NCI-H2196 (cell line): ENCODE results near the gene PIP5K1C.

Source experiments
- DNase-seq: peaks from one replicate; lab custom pipeline; 2025; ENCODE audit not compliant: unreplicated experiment; lab: John Stamatoyannopoulos, UW

The PIP5K1C gene, protein sequence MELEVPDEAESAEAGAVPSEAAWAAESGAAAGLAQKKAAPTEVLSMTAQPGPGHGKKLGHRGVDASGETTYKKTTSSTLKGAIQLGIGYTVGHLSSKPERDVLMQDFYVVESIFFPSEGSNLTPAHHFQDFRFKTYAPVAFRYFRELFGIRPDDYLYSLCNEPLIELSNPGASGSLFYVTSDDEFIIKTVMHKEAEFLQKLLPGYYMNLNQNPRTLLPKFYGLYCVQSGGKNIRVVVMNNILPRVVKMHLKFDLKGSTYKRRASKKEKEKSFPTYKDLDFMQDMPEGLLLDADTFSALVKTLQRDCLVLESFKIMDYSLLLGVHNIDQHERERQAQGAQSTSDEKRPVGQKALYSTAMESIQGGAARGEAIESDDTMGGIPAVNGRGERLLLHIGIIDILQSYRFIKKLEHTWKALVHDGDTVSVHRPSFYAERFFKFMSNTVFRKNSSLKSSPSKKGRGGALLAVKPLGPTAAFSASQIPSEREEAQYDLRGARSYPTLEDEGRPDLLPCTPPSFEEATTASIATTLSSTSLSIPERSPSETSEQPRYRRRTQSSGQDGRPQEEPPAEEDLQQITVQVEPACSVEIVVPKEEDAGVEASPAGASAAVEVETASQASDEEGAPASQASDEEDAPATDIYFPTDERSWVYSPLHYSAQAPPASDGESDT

DNA sequence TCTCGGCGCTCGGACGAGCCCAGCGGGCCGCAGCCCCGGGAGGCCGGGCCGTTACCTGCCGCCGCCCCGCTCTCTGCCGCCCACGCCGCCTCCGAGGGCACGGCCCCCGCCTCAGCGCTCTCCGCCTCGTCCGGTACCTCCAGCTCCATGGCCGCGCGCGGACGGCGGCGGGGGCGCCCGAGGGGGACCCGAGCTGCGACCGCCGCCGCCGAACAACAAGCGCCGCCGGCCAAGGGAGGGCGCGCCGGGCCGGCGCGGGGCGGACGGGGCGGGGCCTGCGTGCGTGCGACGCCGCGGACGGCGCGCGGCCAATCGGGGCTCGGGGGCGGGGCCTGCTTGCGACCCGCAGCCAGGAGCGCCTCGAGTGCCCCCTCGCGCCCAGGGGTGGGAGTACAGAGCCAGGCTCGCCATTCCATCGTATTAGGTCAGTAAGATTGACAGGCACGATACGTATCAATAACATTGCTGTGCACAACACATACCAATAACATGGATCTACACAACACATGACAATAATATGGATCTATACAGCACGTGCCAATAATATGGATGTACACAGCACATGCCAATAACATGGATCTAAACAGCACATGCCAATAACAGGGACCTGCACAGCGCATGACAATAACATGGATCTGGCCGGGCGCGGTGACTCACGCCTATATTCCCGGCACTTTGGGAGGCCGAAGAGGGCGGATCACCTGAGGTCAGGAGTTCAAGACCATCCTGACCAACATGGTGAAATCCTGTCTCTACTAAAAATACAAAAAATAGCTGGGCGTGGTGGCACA is at the start of gene PIP5K1C:
PIP5K1C (minus strand) TSS at position 227 of the 791 bp plus-strand sequence; CDS start at position 149, 78 bp downstream.
- peak; percentile 87 for DNase-seq

DNA sequence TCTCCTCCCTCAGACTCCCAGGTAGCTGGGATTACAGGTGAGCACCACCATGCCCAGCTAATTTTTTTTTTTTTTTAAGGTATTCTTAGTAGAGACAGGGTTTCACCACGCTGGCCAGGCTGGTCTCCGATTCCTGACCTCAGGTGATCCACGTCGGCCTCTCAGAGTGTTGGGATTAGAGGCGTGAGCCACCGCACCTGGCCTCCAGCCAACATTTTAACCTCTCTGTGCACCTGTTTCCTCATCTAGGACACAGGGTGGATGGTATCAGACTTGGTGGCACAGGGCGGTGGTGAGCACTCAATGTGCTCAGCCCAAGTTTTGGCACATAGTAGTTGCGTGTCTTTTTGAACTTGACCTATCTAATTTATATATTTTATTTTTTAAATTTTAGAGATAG is 48.7 kb upstream of the PIP5K1C start:
- DNase-seq = peak; percentile 37

DNA sequence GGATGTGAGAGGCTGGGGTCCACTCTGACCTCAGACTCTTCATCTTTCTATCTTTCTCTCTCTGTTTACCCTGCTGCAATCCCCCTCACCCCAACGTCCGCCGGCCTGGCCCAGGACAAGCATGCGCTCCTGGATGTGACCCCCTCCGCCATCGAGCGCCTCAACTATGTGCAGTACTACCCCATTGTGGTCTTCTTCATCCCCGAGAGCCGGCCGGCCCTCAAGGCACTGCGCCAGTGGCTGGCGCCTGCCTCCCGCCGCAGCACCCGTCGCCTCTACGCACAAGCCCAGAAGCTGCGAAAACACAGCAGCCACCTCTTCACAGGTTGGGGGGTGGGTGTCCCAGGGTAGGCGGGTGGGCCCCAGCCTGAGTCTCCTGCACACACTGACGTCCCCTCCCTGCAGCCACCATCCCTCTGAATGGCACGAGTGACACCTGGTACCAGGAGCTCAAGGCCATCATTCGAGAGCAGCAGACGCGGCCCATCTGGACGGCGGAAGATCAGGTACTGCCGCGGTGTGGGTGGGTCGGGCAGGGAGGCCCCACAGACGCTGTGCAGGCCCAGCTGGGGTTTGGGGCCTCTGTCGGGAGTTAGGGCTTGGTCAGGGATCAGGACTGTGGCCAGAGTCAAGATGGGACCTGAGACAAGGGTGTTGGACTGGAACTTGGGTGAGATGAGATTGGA is 46.2 kb upstream of the PIP5K1C start:
- DNase-seq = no peak

DNA sequence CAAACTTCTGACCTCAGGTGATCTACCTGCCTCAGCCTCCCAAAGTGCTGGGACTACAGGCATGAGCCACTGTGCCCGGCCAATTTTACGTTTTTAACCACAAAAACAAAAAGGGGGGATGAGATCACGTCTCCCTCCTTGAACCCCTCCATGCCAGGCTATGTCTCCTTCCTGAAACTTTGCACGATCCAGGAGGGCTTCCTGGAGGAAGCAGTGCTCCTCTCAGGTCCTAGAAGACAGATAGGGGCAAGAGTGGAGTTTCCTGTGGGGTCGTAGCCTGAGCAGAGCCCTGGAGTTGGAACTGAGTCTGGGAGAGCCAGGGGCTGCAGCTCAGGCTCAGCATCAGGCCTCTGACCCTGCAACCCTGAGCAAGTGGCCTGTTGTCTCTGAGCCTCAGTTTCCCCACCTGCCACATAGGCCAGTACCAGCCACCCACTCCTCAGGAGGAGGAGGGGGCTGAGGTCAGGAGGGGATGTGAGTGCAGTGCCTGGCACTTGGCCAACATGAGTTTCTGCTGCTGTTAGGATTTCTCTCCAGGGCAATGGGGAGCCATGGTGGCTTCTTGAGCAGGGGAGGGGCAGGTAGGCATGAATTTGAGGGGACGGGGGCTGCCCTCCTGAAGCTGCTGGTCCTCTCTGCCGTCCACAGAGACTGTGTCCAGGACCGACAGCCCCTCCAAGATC is 45.2 kb upstream of the PIP5K1C start:
- no peak for DNase-seq

DNA sequence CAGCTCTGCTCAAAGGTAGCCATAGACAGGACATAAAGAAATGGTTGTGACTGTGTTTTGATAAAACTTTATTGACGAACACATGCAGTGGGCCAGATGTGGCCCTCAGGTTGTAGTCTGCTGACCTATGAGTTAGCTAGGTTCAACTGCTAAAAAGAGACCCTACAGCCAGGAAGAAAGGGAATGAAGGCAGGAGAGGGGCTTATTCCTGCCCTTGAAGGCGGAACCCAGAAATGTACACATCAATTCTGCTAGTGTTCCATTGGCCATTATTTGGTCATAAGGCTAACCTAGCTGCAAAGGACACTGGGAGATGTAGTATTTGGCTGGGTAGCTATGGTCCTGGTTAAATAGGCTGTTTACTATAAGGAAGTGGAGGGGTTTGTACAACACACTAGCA is 43.2 kb upstream of the PIP5K1C start:
- peak; percentile 11 for DNase-seq

DNA sequence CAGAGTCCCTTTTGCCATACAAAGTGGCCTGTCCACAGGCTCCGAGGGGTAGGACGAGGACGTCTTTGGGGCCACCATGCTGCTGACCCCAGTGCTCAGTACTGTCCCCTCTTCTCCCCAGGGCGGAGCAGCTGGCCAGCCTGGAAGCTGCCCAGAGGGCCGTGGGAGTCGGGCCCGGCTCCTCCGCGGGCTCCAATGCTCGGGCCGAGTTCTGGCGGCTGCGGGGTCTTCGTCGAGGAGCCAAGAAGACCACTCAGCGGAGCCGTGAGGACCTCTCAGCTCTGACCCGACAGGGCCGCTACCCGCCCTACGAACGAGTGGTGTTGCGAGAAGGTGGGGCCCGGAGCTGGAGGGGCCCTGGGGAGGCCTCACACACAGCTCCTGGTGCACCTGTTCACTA is 40.2 kb upstream of the PIP5K1C start:
- DNase-seq = no peak

DNA sequence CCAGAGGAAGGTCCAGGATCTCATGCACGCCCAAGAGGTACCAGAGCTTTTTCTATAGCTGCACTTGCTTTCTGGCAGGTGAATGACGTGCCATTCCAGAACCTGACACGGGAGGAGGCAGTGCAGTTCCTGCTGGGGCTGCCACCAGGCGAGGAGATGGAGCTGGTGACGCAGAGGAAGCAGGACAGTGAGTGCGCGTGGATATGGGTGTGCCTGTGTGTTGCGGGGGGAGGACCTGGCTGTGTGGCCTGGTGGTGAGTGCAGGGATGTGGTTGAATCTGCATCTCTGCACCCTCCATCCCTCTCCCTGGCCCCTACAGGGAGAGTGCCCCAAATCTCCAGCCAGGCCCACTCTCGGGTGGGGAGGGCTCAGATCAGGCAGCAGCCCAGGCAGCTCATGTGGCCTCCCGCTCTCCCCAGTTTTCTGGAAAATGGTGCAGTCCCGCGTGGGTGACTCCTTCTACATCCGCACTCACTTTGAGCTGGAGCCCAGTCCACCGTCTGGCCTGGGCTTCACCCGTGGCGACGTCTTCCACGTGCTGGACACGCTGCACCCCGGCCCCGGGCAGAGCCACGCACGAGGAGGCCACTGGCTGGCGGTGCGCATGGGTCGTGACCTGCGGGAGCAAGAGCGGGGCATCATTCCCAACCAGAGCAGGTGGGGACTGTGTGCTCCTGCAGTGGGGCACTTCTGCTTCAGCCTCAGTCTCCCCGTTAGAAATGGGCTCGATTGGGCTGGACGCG is 38.4 kb upstream of the PIP5K1C start:
- DNase-seq = no peak

DNA sequence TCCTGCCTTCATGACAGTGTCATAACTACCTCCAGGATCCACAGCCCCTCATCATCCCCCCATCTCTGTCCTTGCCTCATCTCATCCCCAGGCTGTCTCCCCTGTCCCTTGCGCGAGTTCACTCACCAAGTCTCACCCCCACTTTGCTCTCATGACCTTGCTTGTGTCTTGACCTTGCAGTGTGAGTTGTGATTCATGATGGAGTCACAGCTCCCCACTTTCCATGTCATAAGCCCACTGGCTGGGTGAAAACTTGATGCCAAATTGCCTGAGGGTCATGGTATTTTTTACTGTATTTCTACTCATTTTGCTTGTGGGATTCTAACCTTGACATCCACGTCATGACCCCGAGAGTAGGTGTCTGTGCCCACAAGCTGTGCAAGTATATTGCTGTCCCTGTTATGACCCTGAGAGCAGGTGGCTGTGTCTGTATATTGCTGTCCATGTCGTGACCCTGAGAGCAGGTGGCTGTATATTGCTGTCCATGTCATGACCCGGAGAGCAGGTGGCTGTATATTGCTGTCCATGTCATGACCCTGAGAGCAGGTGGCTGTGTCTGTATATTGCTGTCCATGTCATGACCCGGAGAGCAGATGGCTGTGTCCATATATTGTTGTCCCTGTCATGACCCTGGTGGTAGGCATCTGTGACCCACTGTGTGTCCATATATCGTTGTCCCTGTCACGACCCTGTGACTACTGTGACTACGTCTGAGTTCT is 37.4 kb upstream of the PIP5K1C start:
- DNase-seq = no peak

DNA sequence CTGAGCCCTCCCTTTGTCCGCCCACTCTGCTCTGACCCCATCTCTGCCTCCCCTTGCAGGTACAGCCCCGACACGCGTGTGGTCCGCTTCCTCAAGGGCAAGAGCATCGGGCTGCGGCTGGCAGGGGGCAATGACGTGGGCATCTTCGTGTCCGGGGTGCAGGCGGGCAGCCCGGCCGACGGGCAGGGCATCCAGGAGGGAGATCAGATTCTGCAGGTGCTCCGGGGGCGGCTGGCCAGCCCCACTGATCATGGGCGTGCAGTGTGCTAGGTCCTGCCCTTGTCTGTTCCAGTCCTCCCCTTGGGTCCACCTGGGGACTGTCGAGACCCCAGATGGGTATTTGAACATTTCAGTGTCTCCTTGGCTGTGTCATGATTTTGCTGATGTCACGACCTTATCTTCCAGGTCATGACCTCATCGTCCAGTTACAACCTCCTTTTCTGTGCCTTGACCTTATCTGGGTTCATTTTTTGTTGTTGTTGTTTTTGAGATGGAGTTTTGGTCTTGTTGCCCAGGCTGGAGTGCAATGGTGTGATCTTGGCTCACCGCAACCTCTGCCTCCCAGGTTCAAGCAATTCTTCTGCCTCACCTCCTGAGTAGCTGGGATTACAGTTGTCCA is 35.9 kb upstream of the PIP5K1C start:
- no peak for DNase-seq

DNA sequence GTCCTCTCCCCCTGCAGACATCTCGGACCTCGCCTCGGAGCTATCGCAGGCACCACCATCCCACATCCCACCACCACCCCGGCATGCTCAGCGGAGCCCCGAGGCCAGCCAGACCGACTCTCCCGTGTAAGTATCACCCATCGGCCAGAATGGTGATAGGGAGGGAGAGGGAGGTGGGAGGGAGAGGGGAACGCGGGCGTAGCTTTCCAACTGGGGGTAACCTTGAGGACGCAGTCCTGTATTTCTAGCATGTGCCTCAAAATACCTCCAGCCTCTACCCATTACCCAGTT is 34.0 kb upstream of the PIP5K1C start:
- DNase-seq = no peak

DNA sequence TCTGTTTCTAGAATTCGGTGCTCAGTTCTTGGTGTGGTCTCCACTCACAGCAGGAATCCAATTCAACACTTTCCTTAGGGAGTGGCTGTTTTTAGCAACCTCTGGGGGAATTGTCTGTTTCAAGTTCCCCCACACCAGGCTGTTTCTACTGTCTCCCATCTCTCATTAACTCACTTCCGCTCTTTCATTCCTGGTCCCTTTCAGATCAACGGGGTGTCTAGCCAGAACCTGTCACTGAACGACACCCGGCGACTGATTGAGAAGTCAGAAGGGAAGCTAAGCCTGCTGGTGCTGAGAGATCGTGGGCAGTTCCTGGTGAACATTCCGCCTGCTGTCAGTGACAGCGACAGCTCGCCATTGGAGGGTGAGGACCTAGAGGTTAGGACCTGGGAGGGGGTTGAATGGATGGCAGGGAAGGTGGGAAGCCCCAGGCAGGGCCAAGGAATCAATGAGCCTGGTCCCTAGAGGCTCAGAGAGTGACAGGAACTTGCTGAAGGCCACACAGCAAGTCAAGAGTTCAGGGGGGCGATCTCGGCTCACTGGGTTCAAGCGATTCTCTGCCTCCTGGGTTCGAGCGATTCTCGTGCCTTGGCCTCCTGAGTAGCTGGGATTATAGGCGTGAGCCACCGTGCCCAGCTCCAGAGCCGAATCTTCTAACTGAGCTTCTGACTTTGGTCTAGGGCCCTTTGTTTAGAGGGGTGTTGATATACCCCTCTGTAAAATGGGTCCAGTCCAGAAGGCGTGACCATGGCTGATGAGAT is 33.5 kb upstream of the PIP5K1C start:
- no peak for DNase-seq

DNA sequence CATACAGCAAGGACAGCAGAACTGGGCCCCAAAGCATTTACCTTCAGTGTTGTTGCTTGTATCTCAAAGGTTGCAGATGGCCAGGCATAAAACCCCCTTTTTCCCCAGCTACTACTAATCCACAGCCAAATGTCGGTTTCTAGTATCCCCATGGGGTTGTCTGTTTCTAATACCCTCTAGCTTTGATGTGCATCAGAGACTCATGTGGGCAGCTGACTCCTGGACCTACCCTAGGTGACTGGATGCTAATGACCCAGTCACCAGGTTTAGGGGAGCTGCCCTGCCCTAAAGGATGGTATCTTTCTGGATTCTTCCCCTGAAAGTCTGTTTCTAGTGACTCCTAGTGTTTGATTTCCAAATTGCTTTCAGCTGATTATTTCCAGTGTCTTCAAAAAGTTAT is 31.8 kb upstream of the PIP5K1C start:
- DNase-seq = no peak

DNA sequence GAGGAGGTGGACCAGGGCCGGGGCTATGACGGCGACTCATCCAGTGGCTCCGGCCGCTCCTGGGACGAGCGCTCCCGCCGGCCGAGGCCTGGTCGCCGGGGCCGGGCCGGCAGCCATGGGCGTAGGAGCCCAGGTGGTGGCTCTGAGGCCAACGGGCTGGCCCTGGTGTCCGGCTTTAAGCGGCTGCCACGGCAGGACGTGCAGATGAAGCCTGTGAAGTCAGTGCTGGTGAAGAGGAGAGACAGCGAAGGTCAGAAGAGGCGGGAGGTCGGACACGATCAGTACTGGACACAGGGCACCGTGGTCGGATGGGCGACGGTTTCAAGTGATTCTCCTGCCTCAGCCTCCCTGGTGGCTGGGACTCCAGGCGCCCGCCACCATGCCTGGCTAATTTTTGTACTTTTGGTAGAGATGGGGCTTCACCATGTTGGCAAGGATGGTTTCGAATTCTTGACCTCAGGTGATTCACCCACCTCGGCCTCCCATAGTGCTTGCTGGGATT is 30.2 kb upstream of the PIP5K1C start:
- DNase-seq = no peak

DNA sequence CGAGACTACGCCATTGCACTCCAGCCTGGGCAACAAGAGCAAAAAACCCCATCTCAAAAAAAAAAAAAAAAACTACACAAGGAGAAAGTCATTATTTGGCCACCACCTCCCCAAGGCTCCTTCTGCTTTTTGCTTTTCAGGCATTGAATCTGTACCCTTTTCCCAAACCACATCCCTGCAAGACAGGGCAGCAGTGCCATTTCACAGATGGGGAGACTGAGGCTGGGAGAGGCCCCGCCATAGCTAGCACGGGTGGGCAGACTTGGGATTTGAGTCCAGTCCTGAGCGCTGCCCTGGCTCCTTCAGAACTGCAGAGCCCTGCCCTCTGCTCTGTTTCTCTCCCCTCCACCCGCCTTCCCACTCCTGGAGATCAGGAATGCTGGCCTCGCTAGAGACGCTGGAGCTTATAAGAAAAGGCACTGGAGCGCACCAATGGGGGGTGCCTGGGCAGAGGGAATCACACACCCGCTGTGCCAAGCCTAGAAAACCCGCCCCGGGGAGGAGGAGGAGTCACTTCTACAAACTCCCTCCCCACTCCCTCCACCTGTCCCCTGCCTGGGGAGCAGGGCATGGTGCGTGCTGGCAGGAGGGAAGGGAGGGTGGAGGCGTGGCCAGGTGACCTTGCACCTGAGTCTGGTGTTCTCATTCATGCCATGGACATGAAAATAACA is 25.5 kb upstream of the PIP5K1C start:
- peak; percentile 90 for DNase-seq

DNA sequence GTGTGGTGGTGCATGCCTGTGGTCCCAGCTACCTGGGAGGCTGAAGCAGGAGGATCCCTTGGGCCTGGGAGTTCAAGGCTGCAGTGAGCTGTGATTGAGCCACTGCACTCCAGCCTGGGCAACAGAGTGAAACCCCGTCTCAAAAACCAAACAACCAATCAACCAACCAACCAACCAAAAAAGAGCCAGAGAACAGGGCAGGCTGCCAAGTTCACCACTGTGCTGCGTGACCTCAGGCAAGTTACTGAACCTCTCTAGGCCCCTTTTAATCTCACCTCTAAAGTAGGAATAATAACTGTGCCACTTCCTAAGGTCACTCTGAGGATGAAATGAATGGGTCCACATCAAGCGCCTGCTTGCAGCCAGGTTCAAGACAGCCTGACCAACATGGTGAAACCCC is 24.9 kb upstream of the PIP5K1C start:
- DNase-seq = no peak

DNA sequence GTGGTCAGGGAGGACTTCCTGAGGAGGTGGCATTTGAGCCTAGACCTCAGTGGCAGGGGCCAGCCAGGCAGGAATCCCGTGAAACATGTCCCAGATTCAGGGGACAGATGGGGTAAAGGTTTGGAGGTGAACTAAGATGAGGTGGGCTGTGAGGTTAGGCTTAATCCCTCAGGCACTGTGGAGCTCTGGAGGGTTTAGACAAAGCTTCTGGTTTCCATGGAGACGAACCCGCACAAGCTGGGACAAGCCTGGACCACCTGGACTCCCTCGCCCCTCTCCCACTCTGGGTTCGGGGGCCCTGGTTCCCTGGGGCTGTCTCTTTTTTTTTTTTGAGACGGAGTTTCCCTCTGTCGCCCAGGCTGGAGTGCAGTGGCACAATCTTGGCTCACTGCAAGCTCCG is 23.6 kb upstream of the PIP5K1C start:
- no peak for DNase-seq

DNA sequence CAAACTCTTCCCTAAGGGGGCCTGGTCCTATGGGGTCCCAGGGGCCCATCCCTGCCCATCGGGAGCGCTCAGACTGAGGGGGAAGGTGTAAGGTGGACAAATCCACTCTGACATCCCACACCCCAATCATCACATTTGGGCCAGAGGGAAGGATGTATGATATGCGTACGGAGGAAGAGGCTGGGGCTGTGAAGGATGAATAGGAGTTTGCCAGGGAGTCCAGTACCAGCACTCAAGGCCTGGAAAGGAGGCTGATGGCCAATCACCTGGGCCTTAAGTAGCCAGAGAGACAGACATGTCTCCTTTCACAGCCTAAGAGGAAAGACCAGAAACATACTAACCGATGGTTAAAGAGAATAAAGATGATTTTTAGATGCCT is 22.8 kb upstream of the PIP5K1C start:
- DNase-seq = no peak
